ENCODE results near the gene KRT33A.

KRT33A gene

GRCh38 chr17:41315204-41315794 is 35.3 kb downstream of the KRT33A start, which contains the start of gene KRTAP17-1:
Gene KRTAP17-1, minus strand, starts transcription at chr17:41315710. Its CDS starts 60 bp downstream, at chr17:41315650.
- no peak for TF ChIP-seq CTCF (IDR thresholded peaks at IDR 0.05; ENCODE audit: low read length, missing control alignments)
- no peak for DNase-seq (ENCODE audit: low read depth)
- no peak within 1 kb of the TSS for H3K4me3 ChIP-seq (replicated peaks; ENCODE audit: low read depth, low read length)

DNA sequence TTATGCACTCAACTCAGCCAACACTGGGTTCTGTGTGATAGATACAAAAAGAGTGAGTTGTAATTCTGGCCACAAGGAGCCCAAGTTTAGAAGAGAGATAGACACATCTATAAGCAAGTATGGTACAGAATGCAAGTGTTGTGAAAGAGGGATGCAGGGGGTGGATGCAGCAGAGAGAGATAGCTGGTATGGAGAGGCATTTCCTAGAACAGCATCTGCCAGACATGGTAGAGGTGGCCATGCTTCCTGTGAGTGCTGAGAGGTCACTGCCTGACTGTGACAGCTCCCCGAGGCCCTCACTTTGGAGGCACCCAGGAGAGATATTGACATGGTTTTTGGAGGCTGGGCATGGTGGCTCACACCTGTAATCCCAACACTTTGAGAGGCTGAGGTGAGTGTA is 39.5 kb downstream of the KRT33A start:
- H3K4me3 ChIP-seq (replicated peaks; ENCODE audit: low read depth, low read length): no peak overlapping the region
- no peak for DNase-seq (ENCODE audit: low read depth)
- TF ChIP-seq CTCF (IDR thresholded peaks at IDR 0.05; ENCODE audit: low read length, missing control alignments): no peak

DNA sequence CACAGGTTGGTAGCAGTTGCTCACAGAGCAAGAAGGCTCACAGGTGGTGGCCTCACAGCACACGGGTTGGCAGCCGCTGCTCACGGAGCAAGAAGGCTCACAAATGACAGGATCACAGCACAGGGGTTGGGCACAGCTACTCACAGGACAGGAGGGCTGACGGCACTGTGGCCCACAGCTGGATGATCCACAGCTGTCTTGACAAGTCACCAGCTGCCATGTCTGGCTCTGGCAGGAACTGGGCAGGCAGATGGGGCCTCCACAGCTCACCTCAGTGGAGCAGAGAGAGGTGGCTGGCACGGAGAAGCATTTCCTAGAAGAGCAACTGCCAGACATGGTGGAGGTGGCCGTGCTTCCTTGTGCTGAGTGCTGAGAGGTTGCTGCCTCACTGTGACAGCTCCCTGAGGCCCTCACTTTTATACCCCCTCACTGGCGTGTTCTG is 41.7 kb downstream of the KRT33A start, which contains the start of gene KRTAP16-1:
KRTAP16-1 (minus strand) TSS at position 392 of the 442 bp plus-strand sequence; CDS start at position 336, 56 bp downstream.
- DNase-seq (ENCODE audit: low read depth): no peak
- no peak for TF ChIP-seq CTCF (IDR thresholded peaks at IDR 0.05; ENCODE audit: low read length, missing control alignments)
- no peak within 1 kb of the TSS for H3K4me3 ChIP-seq (replicated peaks; ENCODE audit: low read depth, low read length)

GRCh38 chr17:41308251-41308917 is 42.2 kb downstream of the KRT33A start:
- no peak overlapping the region for H3K4me3 ChIP-seq (replicated peaks; ENCODE audit: low read depth, low read length)
- no peak for TF ChIP-seq CTCF (IDR thresholded peaks at IDR 0.05; ENCODE audit: low read length, missing control alignments)
- DNase-seq (ENCODE audit: low read depth): no peak

GRCh38 chr17:41307647-41308046 is 43.0 kb downstream of the KRT33A start:
- DNase-seq (ENCODE audit: low read depth): no peak
- no peak overlapping the region for H3K4me3 ChIP-seq (replicated peaks; ENCODE audit: low read depth, low read length)
- no peak for TF ChIP-seq CTCF (IDR thresholded peaks at IDR 0.05; ENCODE audit: low read length, missing control alignments)

DNA sequence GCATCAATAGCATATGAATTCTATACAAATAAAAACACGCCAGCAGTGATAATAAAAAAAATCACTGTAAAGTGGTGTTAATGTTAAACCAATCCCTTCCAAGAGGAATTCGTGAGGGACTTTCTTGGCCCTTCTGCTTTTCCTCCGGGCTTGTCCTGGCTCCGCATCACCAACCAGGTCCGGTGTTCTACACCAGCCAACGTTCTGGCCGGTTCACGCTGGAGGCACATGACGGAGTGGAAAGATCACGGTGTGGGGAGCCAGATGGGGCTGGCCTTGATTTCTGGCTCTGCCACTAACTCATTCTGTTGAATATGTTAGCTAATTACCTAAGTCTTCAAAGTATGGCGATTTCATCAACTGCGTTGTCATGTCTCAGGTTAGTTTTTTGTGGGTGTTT is 46.5 kb downstream of the KRT33A start:
- H3K4me3 ChIP-seq (replicated peaks; ENCODE audit: low read depth, low read length): no peak overlapping the region
- DNase-seq (ENCODE audit: low read depth): no peak
- no peak for TF ChIP-seq CTCF (IDR thresholded peaks at IDR 0.05; ENCODE audit: low read length, missing control alignments)

Data from fibroblast of pulmonary artery (primary cell).